Effector CD4-positive, alpha-beta T cell (primary cell): ENCODE data around the gene CFAP68.
"Not testable (repeated sequence)": the region's sequence is repeated elsewhere in the genome, so short reads cannot be mapped to it uniquely, and the experiment has no call there.

Experiments used
- DNase-seq: peaks from one replicate; pipeline ENCODE4 v3.0.0-alpha.2; 2020

CFAP68 gene

GRCh38 chr11:111870886-111871692, 8.3 kb upstream of the CFAP68 start, which contains the start of gene ALG9:
TSS of gene ALG9 (minus strand) at chr11:111871581. CDS start at chr11:111871482, 99 bp downstream.
- DNase-seq: peak; percentile 90

- DNase-seq: no peak
Observed at GRCh38 chr11:111871693-111872161, 7.6 kb upstream of the CFAP68 start.

- no peak for DNase-seq
Observed at GRCh38 chr11:111878385-111878848, 924 bp upstream of the CFAP68 start.

GRCh38 chr11:111879637-111879960, 258 bp downstream of the CFAP68 start:
- no peak for DNase-seq

- DNase-seq: no peak
Observed at GRCh38 chr11:111882202-111882601, 2.9 kb downstream of the CFAP68 start.

- not testable (repeated sequence) for DNase-seq
Observed at GRCh38 chr11:111885053-111885452, 5.7 kb downstream of the CFAP68 start.

- no peak for DNase-seq
Observed at GRCh38 chr11:111886032-111886431, 6.7 kb downstream of the CFAP68 start.

GRCh38 chr11:111886844-111887243, 7.5 kb downstream of the CFAP68 start:
- no peak for DNase-seq

- no peak for DNase-seq
Observed at GRCh38 chr11:111905411-111905810, 26.1 kb downstream of the CFAP68 start.

GRCh38 chr11:111906680-111907079, 27.3 kb downstream of the CFAP68 start:
- DNase-seq: no peak

- DNase-seq: no peak
Observed at GRCh38 chr11:111908639-111909305, 29.4 kb downstream of the CFAP68 start.

GRCh38 chr11:111909378-111909777, 30.0 kb downstream of the CFAP68 start:
- DNase-seq: no peak

GRCh38 chr11:111910676-111911562, 31.6 kb downstream of the CFAP68 start:
- no peak for DNase-seq

GRCh38 chr11:111911563-111912401, 32.4 kb downstream of the CFAP68 start, which contains the start of gene CRYAB:
TSS of gene CRYAB (minus strand) at chr11:111911770. CDS start at chr11:111911724, 46 bp downstream.
- DNase-seq: no peak

- no peak for DNase-seq
Observed at GRCh38 chr11:111912535-111912934, 33.2 kb downstream of the CFAP68 start, which contains the start of gene HSPB2. TSS of gene HSPB2 (plus strand) at chr11:111912734. CDS start at chr11:111912830, 96 bp downstream.

GRCh38 chr11:111913031-111913861, 33.9 kb downstream of the CFAP68 start:
- DNase-seq: no peak

GRCh38 chr11:111913997-111914396, 34.7 kb downstream of the CFAP68 start:
- DNase-seq: no peak

GRCh38 chr11:111916768-111917167, 37.4 kb downstream of the CFAP68 start:
- DNase-seq: no peak

GRCh38 chr11:111917312-111917711, 38.0 kb downstream of the CFAP68 start:
- no peak for DNase-seq

GRCh38 chr11:111917788-111918187, 38.4 kb downstream of the CFAP68 start:
- no peak for DNase-seq
